ENCODE measurements around the gene ANKRD60.

- TF ChIP-seq CTCF (IDR thresholded peaks at IDR 0.05) (no peak), POLR2A (IDR thresholded peaks at IDR 0.05) (no peak)
Measured at GRCh38 chr20:58251348-58251978, 23.0 kb upstream of the ANKRD60 start.

Data from lower leg skin (tissue), 3 donors.